ENCODE results near the gene UTS2R.
A peak's percentile ranks its signal among the peaks of the same experiment; 100 is the strongest.

The UTS2R gene

GRCh38 chr17:82334204-82334621 lies 37.4 kb upstream of the UTS2R start:
- Histone ChIP-seq H3K4me2 (ENCODE audit: low read depth, low read length, poor library complexity, severe bottlenecking) (peak overlapping the region; percentile 78), H3K79me2 (ENCODE audit: insufficient read depth, low read length) (no peaks in the 10 kb centered on the region), H3K9me3 (ENCODE audit: insufficient read depth, low read depth, low read length) (no peaks in the 10 kb centered on the region), H4K20me1 (ENCODE audit: insufficient read depth, low read length, poor library complexity, severe bottlenecking) (no peaks in the 10 kb centered on the region), H3K4me1 (ENCODE audit: insufficient read depth, low read length, poor library complexity, severe bottlenecking) (peaks cover 31% of the 10 kb centered on the region), H3K9me2 (replicated peaks; ENCODE audit: low read depth, low read length) (no peaks in the 10 kb centered on the region), H3K4me3 (ENCODE audit: low read length, poor library complexity, severe bottlenecking) (peak overlapping the region; percentile 71), H3F3A (ENCODE audit: low read depth) (no peaks in the 10 kb centered on the region; the same call in 1 of the 2 replicates), H2AFZ (ENCODE audit: low read length) (no peak overlapping the region), H3K9ac (ENCODE audit: low read depth, low read length, poor library complexity, severe bottlenecking) (peak overlapping the region; percentile 66), H3K36me3 (ENCODE audit: insufficient read depth, low read length) (no peaks in the 10 kb centered on the region), H3K27me3 (ENCODE audit: insufficient read depth, low read length, poor library complexity, severe bottlenecking) (no peaks in the 10 kb centered on the region)
- TF ChIP-seq EZH2phosphoT487 (IDR thresholded peaks at IDR 0.05; ENCODE audit: borderline replicate concordance) (no peak), CTCF (conservative IDR thresholded peaks at IDR 0.05; ENCODE audit: low read length) (no peak)

GRCh38 chr17:82334622-82335394 lies 36.8 kb upstream of the UTS2R start:
- H3K9me2 ChIP-seq (replicated peaks; ENCODE audit: low read depth, low read length): no peaks in the 10 kb centered on the region
- no peaks in the 10 kb centered on the region; the same call in 1 of the 2 replicates for H3F3A ChIP-seq (ENCODE audit: low read depth)
- no peaks in the 10 kb centered on the region for H3K27me3 ChIP-seq (ENCODE audit: insufficient read depth, low read length, poor library complexity, severe bottlenecking)
- H3K9me3 ChIP-seq (ENCODE audit: insufficient read depth, low read depth, low read length): no peaks in the 10 kb centered on the region
- no peaks in the 10 kb centered on the region for H3K79me2 ChIP-seq (ENCODE audit: insufficient read depth, low read length)
- peak overlapping the region; percentile 66 for H3K9ac ChIP-seq (ENCODE audit: low read depth, low read length, poor library complexity, severe bottlenecking)
- H3K4me3 ChIP-seq (ENCODE audit: low read length, poor library complexity, severe bottlenecking): peak overlapping the region; percentile 71
- no peaks in the 10 kb centered on the region for H4K20me1 ChIP-seq (ENCODE audit: insufficient read depth, low read length, poor library complexity, severe bottlenecking)
- H3K36me3 ChIP-seq (ENCODE audit: insufficient read depth, low read length): no peaks in the 10 kb centered on the region
- peak overlapping the region; percentile 93 for H2AFZ ChIP-seq (ENCODE audit: low read length)
- peak overlapping the region; percentile 78 for H3K4me2 ChIP-seq (ENCODE audit: low read depth, low read length, poor library complexity, severe bottlenecking)
- H3K4me1 ChIP-seq (ENCODE audit: insufficient read depth, low read length, poor library complexity, severe bottlenecking): peaks cover 31% of the 10 kb centered on the region
- TF ChIP-seq CTCF (conservative IDR thresholded peaks at IDR 0.05; ENCODE audit: low read length) (no peak), EZH2phosphoT487 (IDR thresholded peaks at IDR 0.05; ENCODE audit: borderline replicate concordance) (no peak)

- H3K4me2 ChIP-seq (ENCODE audit: low read depth, low read length, poor library complexity, severe bottlenecking): no peak overlapping the region
- no peak overlapping the region for H3K9ac ChIP-seq (ENCODE audit: low read depth, low read length, poor library complexity, severe bottlenecking)
Measured at GRCh38 chr17:82338858-82339633, 32.5 kb upstream of the UTS2R start.

More at GRCh38 chr17:82338858-82339633, 32.5 kb upstream of the UTS2R start:
- Histone ChIP-seq H3F3A (ENCODE audit: low read depth) (no peaks in the 10 kb centered on the region; the same call in 1 of the 2 replicates), H3K79me2 (ENCODE audit: insufficient read depth, low read length) (no peaks in the 10 kb centered on the region), H3K4me1 (ENCODE audit: insufficient read depth, low read length, poor library complexity, severe bottlenecking) (peaks cover 18% of the 10 kb centered on the region), H3K9me3 (ENCODE audit: insufficient read depth, low read depth, low read length) (no peaks in the 10 kb centered on the region), H3K27me3 (ENCODE audit: insufficient read depth, low read length, poor library complexity, severe bottlenecking) (no peaks in the 10 kb centered on the region), H2AFZ (ENCODE audit: low read length) (no peak overlapping the region; the same call in 1 of the 2 replicates), H4K20me1 (ENCODE audit: insufficient read depth, low read length, poor library complexity, severe bottlenecking) (no peaks in the 10 kb centered on the region), H3K9me2 (replicated peaks; ENCODE audit: low read depth, low read length) (no peaks in the 10 kb centered on the region), H3K4me3 (ENCODE audit: low read length, poor library complexity, severe bottlenecking) (no peak overlapping the region), H3K36me3 (ENCODE audit: insufficient read depth, low read length) (no peaks in the 10 kb centered on the region)
- TF ChIP-seq CTCF (conservative IDR thresholded peaks at IDR 0.05; ENCODE audit: low read length) (no peak), EZH2phosphoT487 (IDR thresholded peaks at IDR 0.05; ENCODE audit: borderline replicate concordance) (no peak)

Measured in Loucy (cell line).